HepG2 (cell line): ENCODE results near the gene ZNF831. TPM values are rescaled to one million over a fixed set of nuclear protein-coding genes. Genes with fewer than 3 reads are reported as not detected.

Experiments
- ATAC-seq: fragments of 200-7000 bp; cut with Tn5 transposase; 3 replicates; pipeline ENCODE4 v1.9.1; 2020; ENCODE audit warnings: mild to moderate bottlenecking, moderate library complexity
- BruUV-seq: library from RNA; stranded (reverse); fragments of 400-500 nt; replicated peaks from 2 replicates; lab custom pipeline; 2021; lab: Mats Ljungman, UMichigan
- CTCF ChIA-PET: fragments of 300-600 bp; formaldehyde crosslinking; extraction: SDS; loops from one replicate; lab custom pipeline; 2021; ENCODE audit warnings: low total read pairs, inconsistent platforms, low intra/inter-chr PET ratio; lab: Yijun Ruan, JAX
- POLR2A ChIA-PET: fragments of 350-600 bp; sonication (Branson Sonifier 250); formaldehyde crosslinking; loops from one replicate; lab custom pipeline; 2020; ENCODE audit warnings: antibody characterized with exemption, inconsistent platforms; lab: Yijun Ruan, JAX
- DNase-seq: peaks from one replicate; pipeline ENCODE4 v3.0.0-alpha.2; 2015; ENCODE audit warnings: low spot score
- FAIRE-seq: peaks from 3 replicates; lab custom pipeline; 2011; peaks lifted over from hg19 to GRCh38; lab: Jason Lieb, UNC
- H2AFZ ChIP-seq: one replicate; pipeline ENCODE4 v1.6.1; 2011; ENCODE audit warnings: low read length, inconsistent platforms
- H3K27ac ChIP-seq: fragments of 300-600 bp; 3 replicates; pipeline ENCODE4 v1.8.0; 2011; ENCODE audit warnings: mixed run types, mild to moderate bottlenecking, mixed read lengths, low read length, inconsistent platforms; ENCODE audit not compliant: insufficient read depth; ENCODE audit errors: extremely low read length
- H3K27me3 ChIP-seq, 2 experiments: fragments of 200-600 bp in 1 of 2; 2 replicates in 1 of 2; 3 replicates in 1 of 2; pipeline versions ENCODE4 v1.6.0 to v1.8.0; 2011; ENCODE audit warnings: low read length in 2 of 2, mild to moderate bottlenecking in 2 of 2, moderate library complexity in 2 of 2, inconsistent platforms in 1 of 2; ENCODE audit not compliant: insufficient read depth in 2 of 2, control insufficient read depth in 1 of 2
- H3K36me3 ChIP-seq, 2 experiments: fragments of 200-600 bp in 1 of 2; replicated peaks in 1 of 2; 2 replicates in 1 of 2; 3 replicates in 1 of 2; pipeline versions ENCODE4 v1.5.1 to v1.8.0; 2011; ENCODE audit warnings: low read length in 2 of 2, inconsistent platforms in 1 of 2; ENCODE audit not compliant: insufficient read depth in 2 of 2, control insufficient read depth in 1 of 2
- H3K4me1 ChIP-seq: 2 replicates; pipeline ENCODE4 v1.5.1; 2012; ENCODE audit warnings: low read length, inconsistent platforms; ENCODE audit not compliant: insufficient read depth
- H3K4me2 ChIP-seq: 2 replicates; pipeline ENCODE4 v1.6.0; 2011; ENCODE audit warnings: low read depth, low read length, inconsistent platforms
- H3K4me3 ChIP-seq, 3 experiments: fragments of 200-600 bp in 1 of 3; sonication (generic), shearing (Covaris generic) in 1 of 3; replicated peaks in 1 of 3; 2 replicates each; pipeline ENCODE4 v1.5.1; 2011 to 2016; ENCODE audit warnings: low read length in 3 of 3, inconsistent platforms in 2 of 3, low read depth in 2 of 3, mild to moderate bottlenecking in 2 of 3, control low read depth in 1 of 3, mixed read lengths in 1 of 3; ENCODE audit not compliant: insufficient read depth in 1 of 3
- H3K79me2 ChIP-seq: one replicate; pipeline ENCODE4 v1.6.1; 2011; ENCODE audit warnings: low read length, inconsistent platforms; ENCODE audit not compliant: insufficient read depth
- H3K9ac ChIP-seq: 2 replicates; pipeline ENCODE4 v1.6.0; 2011; ENCODE audit warnings: mild to moderate bottlenecking, low read depth, low read length, inconsistent platforms; ENCODE audit not compliant: insufficient read depth
- H3K9me3 ChIP-seq: 2 replicates; pipeline ENCODE4 v1.5.1; 2012; ENCODE audit warnings: mild to moderate bottlenecking, low read length
- H4K20me1 ChIP-seq: 2 replicates; pipeline ENCODE4 v1.6.0; 2011; ENCODE audit warnings: inconsistent platforms, mild to moderate bottlenecking, low read length, moderate library complexity; ENCODE audit not compliant: insufficient read depth
- CHCHD3 ChIP-seq: sonication (generic); formaldehyde crosslinking; IDR thresholded peaks from 2 replicates; pipeline ENCODE4 v1.8.0; 2022; ENCODE audit warnings: mild to moderate bottlenecking, missing genetic modification reagents, moderate library complexity
- MAFF ChIP-seq: IDR thresholded peaks from 2 replicates; pipeline ENCODE4 v1.6.1; 2011; ENCODE audit warnings: low read depth, low read length, improper control_type of control experiment
- MAFK ChIP-seq, 2 experiments: IDR thresholded peaks in 1 of 2; conservative IDR thresholded peaks in 1 of 2; 2 replicates each; pipeline ENCODE4 v1.6.1; 2011; ENCODE audit warnings: improper control_type of control experiment in 2 of 2, low read length in 2 of 2
- SAFB2 ChIP-seq: sonication (generic); formaldehyde crosslinking; IDR thresholded peaks from 2 replicates; pipeline ENCODE4 v1.5.1; 2020; ENCODE audit warnings: missing genetic modification reagents, low read depth, mild to moderate bottlenecking, borderline replicate concordance
- WGBS: methylation state at CpG from one replicate; pipeline ENCODE4 v1.1.6; 2017; ENCODE audit warnings: low lambda C conversion rate; 5-methylcytosine and 5-hydroxymethylcytosine counted together
- in situ Hi-C: cut with HindIII; loops from 2 replicates; pipeline ENCODE4 v1.10.0; 2017; ENCODE audit warnings: low pct_unique_long_range_greater_than_20kb; ENCODE audit not compliant: extremely low pct_ligation_motif_present
- intact Hi-C: fragments of 100-400 bp; cut with micrococcal nuclease; formaldehyde crosslinking; loops from one replicate; pipeline ENCODE4 v1.10.0; 2022; ENCODE audit not compliant: unreplicated experiment
- polyA plus RNA-seq, 8 experiments: library from polyadenylated mRNA; depleted of rRNA in 3 of 8; stranded (reverse) in 7 of 8; unstranded in 1 of 8; fragments of >200 nt; fragmentation: Illumina TruSeq in 4 of 8; extraction: Trizol in 4 of 8; gene quantifications; 2 replicates each; pipeline versions ENCODE4 v1.2.1 to v1.2.3, GENCODE V29; 2011 to 2016; ENCODE audit warnings: low read depth in 4 of 8, missing spikeins in 1 of 8, mixed read lengths in 1 of 8; ENCODE audit not compliant: insufficient read depth in 1 of 8
- total RNA-seq, 5 experiments: library from RNA; depleted of rRNA; stranded (reverse); fragments of >200 nt; fragmentation: Illumina TruSeq; extraction: Trizol; gene quantifications; 2 replicates each; pipeline ENCODE4 v1.2.3, GENCODE V29; 2016; ENCODE audit warnings: low read depth in 1 of 5
- TF ChIP-seq, protein P1 (sequence below): sonication (generic); formaldehyde crosslinking; IDR thresholded peaks from 2 replicates; pipeline ENCODE4 v1.4.0; 2020; ENCODE audit warnings: missing genetic modification reagents, borderline replicate concordance
- TF ChIP-seq, protein P2 (sequence below): sonication (generic); formaldehyde crosslinking; IDR thresholded peaks from 2 replicates; pipeline ENCODE4 v1.4.0; 2020; ENCODE audit warnings: missing genetic modification reagents
- TF ChIP-seq, protein P3 (sequence below): sonication (generic); formaldehyde crosslinking; IDR thresholded peaks from 2 replicates; pipeline ENCODE4 v1.4.0; 2020; ENCODE audit warnings: missing genetic modification reagents

The ZNF831 gene
- total and polyA plus RNA-seq, 2 of the 13 experiments (the other 11 are each of a cell fraction or from before 2014, with no cell fraction given) = not detected

DNA sequence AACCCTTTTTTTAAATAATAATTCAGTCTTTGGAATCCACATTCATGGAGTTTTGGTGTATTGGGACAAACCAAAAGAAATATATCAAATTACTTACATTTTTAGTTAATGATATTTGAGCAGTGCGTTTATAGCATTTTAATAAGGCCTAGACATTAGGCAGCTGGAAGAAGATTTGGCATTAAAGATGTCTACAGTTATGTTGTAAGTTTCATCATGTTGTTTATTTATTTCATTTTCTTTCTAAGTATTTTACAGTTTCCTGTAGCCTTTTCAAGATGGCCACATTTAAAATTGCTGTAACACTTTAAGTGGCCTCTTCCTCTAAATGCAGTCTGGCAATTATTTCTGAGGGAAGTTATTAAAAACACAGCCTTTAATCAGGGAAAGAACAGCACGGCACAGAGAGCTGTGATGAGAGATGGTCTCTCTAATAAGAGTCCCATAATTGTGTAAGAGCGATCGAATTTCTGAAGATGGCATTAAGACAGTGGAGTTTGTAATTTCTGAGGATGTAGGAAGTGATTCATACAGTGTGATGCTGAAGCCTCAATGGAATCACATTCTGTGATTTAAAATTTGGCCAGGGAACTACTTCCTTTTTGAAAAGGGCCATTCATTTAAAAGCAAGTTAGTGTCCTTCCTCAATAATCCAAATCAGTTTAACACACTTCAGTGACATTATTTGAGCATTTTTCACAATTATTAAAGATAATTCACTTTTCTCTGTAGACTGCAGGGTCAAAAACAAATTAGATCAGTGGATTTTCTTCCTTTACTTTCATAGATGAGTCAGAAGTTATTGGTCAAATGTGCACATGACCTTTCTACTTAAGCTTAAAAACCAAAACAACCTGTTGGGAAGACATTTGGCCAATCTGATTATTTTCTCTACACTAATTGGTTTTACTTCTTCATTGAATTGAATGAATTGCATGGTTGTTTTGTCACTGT lies 84.4 kb downstream of the ZNF831 start (continued):
- TF ChIP-seq, protein P1, sequence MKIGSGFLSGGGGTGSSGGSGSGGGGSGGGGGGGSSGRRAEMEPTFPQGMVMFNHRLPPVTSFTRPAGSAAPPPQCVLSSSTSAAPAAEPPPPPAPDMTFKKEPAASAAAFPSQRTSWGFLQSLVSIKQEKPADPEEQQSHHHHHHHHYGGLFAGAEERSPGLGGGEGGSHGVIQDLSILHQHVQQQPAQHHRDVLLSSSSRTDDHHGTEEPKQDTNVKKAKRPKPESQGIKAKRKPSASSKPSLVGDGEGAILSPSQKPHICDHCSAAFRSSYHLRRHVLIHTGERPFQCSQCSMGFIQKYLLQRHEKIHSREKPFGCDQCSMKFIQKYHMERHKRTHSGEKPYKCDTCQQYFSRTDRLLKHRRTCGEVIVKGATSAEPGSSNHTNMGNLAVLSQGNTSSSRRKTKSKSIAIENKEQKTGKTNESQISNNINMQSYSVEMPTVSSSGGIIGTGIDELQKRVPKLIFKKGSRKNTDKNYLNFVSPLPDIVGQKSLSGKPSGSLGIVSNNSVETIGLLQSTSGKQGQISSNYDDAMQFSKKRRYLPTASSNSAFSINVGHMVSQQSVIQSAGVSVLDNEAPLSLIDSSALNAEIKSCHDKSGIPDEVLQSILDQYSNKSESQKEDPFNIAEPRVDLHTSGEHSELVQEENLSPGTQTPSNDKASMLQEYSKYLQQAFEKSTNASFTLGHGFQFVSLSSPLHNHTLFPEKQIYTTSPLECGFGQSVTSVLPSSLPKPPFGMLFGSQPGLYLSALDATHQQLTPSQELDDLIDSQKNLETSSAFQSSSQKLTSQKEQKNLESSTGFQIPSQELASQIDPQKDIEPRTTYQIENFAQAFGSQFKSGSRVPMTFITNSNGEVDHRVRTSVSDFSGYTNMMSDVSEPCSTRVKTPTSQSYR = no peak
- TF ChIP-seq SAFB2 (CRISPR knock-in tag) (no peak), CHCHD3 (CRISPR knock-in tag) (no peak)
- TF ChIP-seq, protein P2, sequence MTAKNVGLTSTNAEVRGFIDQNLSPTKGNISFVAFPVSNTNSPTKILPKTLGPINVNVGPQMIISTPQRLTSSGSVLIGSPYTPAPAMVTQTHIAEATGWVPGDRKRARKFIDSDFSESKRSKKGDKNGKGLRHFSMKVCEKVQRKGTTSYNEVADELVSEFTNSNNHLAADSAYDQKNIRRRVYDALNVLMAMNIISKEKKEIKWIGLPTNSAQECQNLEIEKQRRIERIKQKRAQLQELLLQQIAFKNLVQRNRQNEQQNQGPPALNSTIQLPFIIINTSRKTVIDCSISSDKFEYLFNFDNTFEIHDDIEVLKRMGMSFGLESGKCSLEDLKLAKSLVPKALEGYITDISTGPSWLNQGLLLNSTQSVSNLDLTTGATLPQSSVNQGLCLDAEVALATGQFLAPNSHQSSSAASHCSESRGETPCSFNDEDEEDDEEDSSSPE (CRISPR knock-in tag) = no peak

DNA sequence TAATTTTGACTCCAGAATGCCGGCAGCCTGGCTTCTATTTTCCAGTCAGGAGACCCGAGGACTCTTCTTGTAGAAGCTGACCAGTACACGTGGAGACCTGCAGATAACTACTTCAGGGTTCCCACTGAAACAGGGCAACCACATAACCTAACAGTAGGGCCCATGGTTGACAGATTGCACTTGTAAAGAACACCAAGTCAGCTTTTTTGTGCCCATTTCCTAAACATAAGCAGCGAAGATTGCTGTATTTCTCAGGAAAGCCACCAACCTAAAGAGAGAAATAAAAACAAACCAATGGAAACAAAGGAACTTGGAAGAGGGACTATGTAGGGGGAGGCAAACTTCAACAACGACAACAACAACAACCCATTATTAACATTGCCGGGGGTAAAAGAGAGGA lies 86.7 kb downstream of the ZNF831 start:
- BruUV-seq = no TSS peak
- H3K9me3 ChIP-seq = no peaks in the 10 kb centered on the region
- H2AFZ ChIP-seq = no peak overlapping the region
- no peak overlapping the region for H3K27ac ChIP-seq
- intact Hi-C loops (no loop called here), in situ Hi-C loops (no loop called here)
- no peak overlapping the region for H3K9ac ChIP-seq
- ChIA-PET POLR2A (no interaction called here), CTCF (no interaction called here)
- ATAC-seq (no peak), FAIRE-seq (no peak), DNase-seq (no peak)
- no peaks in the 10 kb centered on the region for H3K4me1 ChIP-seq
- no peak overlapping the region for H3K4me3 ChIP-seq
- H3K4me2 ChIP-seq = no peak overlapping the region
- no peaks in the 10 kb centered on the region for H3K79me2 ChIP-seq
- no peaks in the 10 kb centered on the region for H4K20me1 ChIP-seq
- WGBS = 20% methylated on average over 6 of the region's 6 CpGs
- peaks cover 0 to 56% of the 10 kb centered on the region in 2 experiments; a peak in 4 of 5 replicates for H3K27me3 ChIP-seq
- no peaks in the 10 kb centered on the region for H3K36me3 ChIP-seq
- peak; percentile 67 for TF ChIP-seq MAFF
- TF ChIP-seq MAFK (conservative IDR thresholded peaks at IDR 0.05 in 1 of 2, IDR thresholded peaks at IDR 0.05 in 1 of 2; ENCODE audit: low read length in 2 of 2) = peak; percentile 43 to 56
- TF ChIP-seq, protein P3, sequence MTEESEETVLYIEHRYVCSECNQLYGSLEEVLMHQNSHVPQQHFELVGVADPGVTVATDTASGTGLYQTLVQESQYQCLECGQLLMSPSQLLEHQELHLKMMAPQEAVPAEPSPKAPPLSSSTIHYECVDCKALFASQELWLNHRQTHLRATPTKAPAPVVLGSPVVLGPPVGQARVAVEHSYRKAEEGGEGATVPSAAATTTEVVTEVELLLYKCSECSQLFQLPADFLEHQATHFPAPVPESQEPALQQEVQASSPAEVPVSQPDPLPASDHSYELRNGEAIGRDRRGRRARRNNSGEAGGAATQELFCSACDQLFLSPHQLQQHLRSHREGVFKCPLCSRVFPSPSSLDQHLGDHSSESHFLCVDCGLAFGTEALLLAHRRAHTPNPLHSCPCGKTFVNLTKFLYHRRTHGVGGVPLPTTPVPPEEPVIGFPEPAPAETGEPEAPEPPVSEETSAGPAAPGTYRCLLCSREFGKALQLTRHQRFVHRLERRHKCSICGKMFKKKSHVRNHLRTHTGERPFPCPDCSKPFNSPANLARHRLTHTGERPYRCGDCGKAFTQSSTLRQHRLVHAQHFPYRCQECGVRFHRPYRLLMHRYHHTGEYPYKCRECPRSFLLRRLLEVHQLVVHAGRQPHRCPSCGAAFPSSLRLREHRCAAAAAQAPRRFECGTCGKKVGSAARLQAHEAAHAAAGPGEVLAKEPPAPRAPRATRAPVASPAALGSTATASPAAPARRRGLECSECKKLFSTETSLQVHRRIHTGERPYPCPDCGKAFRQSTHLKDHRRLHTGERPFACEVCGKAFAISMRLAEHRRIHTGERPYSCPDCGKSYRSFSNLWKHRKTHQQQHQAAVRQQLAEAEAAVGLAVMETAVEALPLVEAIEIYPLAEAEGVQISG (CRISPR knock-in tag) = no peak
